ENCODE data around the gene RTN4R.
"Not testable (repeated sequence)": the region's sequence is repeated elsewhere in the genome, so short reads cannot be mapped to it uniquely, and the experiment has no call there.

RTN4R gene

DNA sequence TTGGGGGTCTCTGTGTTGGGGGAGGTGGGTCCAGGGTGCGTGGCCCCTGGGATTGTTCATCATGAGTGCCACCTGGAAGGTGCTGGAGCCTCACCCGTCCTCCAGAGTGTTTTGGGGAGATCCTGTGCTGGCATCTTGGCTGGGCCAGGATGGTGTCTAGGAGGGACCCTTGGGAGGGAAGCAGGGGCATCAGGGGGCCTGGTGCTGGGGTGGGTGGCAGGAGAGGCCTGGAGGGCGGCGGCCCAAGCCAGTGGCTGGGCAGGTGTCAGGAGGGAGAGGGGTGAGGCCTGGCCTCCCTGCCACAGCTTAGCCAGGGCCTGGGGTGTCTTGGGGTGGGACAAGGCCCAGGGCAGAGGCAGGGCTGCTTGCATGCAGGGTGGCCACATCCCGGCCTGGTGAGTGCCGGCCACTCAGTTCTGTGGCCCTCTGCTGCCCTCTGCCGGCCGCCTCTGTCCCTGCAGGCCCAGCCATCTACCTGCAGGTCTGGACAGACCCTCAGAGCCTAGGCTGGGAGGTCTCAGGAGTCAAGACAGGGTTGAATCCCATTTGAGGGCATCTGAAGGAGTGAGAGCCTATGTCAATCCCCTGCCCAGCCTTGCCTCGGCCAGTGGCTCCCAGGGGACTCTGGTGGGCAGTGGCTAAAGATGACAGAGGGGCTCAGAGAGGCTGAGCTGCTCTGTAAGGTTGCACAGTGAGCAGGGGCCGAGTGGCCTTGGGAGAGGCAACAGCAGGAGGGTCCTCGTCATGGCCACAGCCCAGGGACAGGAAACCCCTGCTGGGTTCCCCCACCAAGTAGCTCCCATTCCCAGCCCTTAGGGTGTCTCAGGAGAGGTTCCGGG is 17.6 kb upstream of the RTN4R start:
- DNase-seq, result not testable (repeated sequence)

DNA sequence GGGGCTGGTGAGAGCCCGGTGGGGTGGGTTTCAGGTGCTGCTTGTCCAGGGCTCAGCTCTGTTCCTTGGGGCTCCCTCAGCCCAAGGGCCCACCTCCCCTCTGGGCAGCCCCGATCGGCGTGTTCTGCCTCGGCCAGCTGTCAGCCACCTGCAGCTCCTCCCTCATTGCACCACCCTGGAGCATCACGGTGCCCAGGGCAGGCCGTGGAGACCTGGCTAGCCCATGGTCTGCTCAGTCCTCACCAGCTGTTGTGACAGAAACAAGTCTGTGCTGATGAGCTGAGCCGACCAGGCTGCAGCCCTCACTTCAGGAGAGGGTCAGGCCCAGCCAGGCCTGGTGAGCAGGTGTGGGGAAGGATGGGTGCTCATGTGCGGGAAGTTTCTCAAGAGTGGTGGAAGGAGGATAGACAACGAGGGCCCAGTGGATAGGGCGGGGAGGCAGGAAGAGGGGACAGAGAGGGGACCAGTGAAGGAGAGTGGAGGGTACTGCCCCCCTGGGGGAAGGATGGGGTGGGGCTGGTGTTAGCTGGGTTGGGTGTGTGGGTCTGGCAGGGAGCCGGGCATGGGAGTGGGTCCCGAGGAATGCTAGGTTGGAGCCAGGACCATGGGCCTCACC is 16.5 kb upstream of the RTN4R start:
- no peak for DNase-seq

DNA sequence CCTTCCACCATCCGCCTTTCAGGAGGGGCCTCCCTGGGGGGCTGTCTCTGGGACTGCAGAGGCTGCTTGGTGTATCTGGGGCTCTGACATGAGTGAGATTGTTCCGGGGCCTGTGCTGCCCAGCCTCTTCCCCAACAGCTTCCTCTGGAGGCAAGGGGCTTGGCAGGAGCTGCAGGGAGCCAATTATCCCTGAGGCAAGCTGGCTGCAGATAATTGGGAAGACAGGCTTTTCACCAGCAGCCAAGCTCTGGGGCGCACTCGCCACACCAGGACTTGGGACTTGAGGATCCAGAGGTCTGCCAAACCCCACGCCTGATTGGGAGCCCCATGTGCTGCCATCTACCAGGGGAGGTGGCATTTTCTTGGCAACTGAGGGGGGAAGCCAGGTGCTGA is 15.6 kb upstream of the RTN4R start:
- no peak for DNase-seq

DNA sequence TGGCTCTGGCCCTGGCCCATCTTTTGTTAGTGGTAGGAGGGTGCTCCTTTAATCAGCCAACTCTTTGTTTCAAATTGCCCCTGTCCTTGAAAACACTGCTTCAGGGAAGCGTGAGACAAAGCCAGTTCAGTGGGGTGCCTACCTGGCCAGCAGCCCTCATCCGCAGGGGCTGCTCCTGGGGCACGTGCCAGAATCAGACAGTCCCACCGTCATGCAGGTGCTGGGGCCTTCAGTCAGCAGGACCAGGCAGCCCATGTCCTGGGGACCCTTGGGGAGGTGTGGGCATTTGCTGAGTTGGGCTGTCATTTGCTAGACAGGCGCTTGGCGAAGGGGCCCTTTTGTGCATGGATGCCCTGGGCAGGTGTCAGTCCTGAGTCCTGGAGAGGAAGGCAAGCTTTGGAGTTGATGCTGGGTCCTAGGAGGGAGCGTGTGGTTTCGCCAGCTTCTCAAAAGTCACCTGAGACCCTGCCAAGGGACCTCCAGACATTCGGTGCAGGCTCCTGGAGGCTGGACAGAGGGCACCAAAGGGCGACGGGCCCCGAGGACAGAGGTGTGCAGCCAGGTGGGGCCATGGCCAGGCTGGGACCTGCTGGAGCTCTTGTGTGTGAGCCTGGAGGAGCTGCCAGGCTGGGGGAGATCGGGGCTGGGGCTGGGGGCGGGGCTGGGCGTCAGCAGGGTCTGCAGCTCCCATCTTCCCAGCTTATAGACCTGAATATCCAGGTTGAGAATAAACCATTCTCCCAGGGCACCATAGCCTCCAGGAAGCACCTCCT is 15.0 kb upstream of the RTN4R start:
- no peak for DNase-seq

DNA sequence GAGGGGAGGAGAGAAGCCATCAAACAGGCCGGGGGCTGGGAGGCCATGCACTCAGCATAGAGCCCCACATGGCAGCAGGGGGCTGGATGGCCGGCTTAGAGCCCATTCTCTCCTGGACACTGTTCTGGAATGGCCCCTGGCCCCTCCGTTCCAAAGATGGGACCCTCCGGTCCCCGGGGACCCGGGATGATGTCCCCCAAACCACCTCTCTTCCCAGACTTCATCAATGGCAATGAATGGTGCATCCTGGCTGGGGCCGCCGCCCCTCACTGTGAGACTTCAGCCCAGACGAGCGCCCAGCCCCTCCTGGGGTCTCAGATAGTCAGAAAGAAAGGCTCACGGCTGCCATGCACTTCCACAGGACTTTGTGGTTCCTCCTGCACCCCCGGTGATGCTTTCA is 13.8 kb upstream of the RTN4R start:
- DNase-seq, result no peak

DNA sequence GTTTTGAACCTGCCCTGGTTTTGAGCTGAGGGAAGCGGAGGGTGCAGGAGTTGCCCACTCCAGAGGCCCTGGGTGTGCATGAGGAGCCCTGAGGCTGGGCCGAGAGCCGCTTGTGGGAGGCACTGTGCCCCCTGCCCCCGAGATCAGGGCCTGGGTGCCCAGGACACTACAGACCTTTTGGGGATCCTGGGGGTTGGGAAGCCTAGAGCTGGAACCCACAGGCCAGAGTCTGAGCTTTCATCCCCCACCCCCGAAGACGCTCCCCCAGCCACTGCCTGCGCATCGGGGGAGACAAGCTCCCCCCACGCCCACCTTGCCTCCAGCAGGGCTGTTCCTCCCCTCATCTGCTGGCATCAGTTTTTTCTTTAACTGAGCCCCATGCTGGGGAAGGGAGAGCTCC is 13.4 kb upstream of the RTN4R start:
- DNase-seq, result not testable (repeated sequence)

DNA sequence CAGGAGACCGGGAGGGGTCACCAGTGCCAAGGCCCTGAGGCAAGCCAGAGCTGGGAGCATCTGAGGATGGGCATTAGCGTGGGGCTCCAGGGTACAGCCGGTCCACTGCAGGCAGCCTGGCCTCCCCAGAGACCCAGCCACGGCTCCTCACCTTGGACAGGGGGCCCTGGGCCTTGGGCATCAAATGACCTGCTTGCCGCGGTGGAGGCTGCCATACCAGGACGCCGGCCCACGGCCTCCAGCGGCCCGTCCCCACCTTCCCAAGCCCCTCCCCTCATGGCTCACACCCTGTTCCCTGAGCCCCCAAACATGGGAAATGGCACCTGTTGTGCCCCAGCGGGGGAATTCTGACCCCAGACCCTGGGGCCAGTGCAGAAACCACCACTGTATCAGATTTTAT is 12.7 kb upstream of the RTN4R start:
- DNase-seq, result no peak

DNA sequence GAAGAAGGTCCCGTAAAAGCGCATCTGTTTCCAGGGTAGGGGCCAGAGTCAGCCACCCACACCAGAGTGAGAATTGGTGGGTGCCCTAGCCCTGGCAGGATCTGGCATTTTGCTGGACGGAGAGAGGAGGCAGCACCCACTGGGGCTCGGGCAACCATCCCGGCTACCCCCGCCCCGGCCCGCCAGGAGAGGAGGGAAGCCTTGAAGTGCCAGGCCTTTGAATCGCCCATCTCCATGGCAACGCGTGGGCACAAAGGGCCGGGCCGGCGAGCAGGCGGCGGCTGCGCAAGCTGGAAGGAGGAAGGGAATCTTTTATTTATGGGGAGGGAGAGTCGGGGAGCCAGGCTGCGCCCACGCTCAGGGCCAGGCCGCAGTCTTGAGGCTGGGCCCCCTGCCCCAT is 12.0 kb upstream of the RTN4R start:
- DNase-seq, result not testable (repeated sequence)

DNA sequence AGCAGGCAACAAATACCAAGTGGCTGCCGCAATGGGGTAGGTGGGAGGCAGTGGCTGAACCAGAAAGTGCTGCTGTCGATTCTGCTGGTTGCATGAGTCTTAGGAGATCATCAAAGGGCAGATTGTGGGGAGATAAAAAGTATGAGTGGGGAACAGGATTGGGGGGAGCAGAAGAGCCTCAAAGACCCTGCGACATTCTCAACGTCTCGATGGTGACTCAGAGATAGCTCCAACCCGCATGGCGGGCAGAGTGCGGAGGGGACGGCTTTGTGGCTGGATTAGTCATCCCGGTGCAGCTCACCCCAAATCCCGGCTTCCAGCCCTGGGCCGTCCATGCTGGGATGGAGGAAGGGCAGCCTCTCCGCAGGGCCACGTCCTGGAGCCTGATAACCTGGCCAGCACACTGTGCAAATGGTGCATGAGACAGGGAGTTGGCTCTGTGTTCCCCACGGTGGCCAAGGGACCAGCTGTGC is 11.6 kb upstream of the RTN4R start:
- DNase-seq, result no peak

DNA sequence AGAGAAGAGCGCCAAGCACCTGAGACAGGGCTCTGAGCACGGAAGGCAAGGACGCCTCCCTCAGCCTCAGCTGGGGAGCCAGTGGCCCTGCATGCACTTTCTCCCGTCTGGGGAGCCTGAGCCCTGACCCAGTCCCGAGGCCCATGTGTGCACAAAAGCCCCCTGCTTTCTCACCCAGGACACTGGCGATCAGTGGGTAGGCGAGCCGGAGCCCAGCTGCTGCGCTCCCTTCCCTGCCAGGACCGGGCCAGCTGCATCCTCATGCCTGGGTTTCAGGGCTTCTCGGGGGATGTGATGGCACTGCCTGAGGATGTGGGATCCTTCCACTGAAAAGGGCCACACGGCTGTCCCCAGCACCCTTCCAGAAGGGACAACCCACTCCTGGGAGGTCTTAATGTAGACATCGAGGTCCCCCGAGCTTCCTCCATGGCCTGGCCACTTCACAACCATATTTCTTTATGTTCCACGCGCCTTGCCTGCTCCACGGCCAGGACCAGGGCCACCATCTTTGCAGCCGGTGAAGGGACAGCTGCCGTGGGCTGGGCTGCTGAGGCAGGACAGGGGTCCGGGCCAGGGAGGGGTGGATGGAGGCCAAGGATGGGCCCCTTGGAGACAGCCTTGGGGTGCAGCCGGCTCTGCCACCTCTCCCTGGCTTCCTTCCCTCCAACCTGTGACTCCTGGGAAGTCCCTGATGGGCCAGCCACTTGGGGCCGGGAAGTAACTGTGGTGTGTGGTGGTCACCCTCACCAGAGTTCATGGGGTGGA is 10.8 kb upstream of the RTN4R start:
- not testable (repeated sequence) for DNase-seq

DNA sequence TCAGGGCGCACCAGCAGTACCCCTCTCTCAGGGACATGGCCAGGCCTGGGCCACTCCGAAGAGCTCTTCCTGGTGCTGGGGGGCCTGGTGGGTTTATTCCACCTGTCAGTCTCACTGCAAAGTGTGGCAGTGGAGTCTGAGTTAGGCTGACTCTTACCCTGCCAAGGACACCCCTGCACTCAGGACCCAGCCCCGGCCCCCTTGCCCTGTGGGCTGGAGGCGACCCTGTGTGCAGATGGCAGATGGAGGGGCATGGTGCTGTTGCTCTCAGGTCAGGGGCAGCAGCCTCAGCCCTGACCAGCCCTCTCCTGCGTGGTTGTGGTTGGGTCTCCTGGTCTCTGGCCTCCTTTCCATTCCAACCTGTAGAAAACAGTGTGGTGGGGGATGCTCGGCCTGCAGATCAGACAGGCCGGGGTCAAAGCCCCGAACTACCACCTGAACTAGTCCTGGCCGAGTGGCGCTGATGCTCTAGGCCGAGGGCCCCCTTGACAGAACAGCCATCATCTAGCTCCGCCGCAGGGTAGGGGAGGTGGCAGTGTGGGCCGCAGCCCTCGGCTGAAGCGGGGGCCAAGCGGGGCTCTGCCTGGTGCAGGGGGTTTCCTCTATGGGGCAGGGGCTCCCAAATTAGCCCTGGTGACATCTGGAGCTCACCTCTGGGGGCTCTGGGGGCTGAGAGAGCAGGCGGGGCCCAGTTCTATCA is 10.0 kb upstream of the RTN4R start:
- DNase-seq, result not testable (repeated sequence)

DNA sequence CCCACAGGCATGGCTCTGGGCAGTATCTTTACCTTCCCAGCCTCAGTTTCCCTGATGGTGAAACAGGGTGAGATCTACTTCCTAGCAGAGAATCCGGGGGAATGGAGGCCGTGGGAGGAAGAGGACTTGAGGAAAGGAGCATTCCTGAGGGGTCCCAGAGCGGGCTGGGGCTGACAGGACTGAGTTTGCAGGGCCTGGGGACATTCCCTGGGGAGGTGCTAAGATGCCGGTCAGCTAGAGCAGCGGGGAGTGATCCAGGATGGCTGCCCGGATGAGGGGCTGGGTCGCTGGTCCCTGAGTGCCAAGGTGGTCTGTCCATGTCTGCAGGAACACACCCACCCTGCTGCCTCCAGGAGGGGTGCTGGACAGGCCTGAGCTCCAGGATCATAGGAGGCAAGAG is 8.3 kb upstream of the RTN4R start:
- no peak for DNase-seq

DNA sequence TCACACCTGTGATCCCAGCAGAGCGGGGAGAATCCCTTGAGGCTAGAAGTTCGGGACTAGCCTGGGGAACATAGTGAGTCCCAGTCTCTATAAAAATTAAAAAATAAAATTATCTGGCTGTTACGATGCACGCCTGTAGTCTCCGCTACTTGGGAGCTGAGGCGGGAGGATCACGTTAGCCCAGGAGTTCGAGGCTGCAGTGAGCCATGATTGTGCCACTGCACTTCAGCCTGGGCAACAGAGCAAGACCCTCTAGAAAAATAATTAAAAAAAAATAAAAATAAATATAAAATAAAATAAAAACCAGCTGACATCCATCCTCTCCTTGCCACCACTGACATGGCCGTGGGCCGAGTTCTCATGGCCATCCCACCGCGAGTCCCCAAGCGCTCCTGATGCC is 7.7 kb upstream of the RTN4R start:
- DNase-seq, result no peak

DNA sequence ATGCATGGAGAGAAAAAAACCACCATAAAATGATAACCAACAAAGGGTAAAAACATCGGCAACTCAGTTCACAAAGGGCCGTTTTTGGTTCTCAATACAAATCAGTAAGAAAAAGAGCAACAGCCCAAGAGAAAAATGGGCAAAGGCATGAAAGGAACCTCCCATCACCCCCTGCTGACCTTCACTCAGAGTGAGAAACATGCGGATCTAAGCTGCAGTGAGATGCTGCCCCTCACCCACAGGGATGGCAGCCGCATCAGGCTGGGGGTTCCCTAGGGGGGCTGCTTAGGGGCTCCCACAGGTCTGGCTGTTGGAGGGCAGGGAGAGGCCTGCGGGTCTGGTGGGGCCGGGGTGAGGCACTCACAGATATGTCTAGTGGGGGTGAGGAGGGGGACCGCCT is 7.2 kb upstream of the RTN4R start:
- not testable (repeated sequence) for DNase-seq

DNA sequence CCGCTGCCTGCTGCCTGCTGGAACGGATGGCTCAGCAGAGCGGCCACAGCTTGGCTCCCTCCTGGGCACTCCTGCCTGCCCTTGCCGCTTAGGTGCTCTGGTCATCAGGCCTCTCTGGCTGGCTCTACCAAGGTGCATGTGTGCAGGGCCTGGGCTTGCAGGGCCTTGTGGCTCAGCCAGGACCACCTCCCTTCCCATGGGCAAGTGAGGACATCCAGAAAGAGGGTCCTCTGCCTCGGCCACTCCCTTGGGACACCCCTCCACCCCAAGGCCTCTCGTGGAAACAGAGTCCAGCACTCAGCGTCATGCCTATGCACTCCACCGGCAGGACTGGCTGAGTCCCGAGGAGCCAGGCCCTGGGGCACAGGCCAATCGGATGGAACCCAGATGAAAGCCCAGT is 6.3 kb upstream of the RTN4R start:
- not testable (repeated sequence) for DNase-seq

DNA sequence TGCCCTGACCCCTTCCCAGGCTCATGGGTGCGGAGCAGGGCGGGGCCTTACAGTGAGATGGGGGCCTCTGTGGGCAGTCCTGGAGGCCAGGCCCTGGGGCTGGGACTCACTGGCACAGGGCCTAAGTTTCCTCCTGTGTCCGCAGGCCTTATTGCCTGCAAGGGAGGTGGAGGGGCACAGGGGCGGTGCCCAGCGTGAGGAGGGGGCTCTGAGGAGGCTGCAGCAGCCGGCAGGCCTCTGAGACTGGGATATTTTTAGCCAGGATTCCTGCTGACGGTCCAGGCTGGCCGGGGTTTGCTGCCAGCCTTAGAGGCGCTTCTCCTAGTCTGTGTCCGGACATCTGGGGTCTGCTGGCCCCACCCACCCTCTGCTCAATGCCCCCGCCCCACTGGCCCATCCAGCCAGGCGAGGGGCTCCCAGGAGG is 5.7 kb upstream of the RTN4R start:
- DNase-seq, result no peak

DNA sequence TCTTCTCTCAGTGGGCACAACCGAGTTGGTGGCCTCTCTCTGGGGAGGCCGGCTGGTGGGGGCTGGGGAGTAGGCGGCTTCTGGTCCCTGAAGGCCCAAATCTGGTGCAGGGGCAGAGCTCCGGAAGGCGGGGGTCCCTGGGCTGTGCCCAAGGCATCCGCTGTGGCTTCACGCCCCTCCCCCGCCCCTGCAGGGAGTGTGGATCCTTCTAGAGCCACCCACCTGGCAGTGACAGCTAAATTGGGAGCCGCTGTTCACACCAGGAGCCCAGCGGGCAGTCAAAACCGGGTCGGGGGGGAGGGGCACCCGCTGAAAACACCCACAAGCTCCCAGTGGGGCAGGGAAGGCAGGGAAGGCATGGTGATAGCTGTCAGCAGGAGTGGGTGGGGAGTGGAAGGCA is 4.6 kb upstream of the RTN4R start:
- DNase-seq, result no peak

DNA sequence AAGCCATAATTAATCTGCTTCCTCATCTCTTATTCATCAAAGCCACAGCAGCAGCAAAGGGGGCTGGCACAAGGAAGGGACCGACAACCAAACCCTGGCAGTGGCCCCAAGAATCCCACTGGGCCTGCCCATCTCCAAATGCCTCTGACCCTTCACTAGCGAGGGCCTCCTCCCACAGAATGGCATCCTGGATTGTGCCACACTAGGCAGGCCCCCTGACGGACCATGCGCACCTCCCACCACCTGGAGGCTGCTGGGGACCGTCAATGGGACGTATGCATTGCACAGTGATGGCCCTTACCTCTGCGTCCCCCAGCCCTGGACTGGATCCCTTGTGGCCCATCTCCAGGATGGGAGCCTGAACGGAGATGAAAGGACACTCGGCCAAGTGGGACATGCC is 4.1 kb upstream of the RTN4R start:
- no peak for DNase-seq

DNA sequence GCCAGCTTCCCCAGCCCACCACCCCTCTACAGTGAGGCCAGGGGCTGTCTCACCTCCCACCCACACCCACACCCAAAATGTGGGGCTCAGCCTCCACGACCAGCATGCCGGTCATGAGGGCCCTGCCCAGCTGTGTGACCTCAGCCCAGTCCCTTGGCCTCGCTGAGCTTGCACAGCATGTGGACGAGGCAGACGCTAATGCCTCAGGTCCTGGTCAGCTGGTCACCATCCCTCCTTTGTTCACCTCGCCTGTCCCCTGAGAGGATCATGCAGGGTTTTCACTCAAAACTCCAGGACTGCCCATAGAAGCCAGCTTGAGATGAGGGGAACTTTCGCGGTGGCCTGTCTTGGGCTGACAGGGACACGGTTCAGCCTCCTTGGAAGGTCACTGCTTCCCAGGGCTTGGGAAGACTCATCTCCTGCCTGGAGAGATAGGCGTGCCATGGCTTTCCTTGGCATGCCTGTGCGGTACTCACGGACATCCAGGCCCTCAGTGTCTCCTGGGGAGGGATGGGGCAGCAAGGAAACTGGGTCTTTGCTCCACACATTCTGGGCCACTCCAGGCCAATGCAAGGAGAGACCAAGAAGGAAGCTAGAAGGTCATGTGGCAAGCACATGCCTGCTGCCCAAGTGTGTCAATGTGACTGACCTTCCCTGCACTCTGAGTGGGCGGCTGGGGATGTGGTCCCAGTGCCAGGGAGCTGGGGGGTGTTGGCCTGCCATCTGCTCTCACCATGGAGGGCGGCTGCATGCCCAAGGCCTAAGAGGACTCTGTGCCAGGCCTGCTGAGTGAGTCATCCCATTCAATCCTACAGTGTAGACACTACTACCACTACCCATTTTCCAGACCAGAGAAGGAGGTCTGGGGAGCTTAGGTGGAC is 3.2 kb upstream of the RTN4R start:
- DNase-seq, result no peak

DNA sequence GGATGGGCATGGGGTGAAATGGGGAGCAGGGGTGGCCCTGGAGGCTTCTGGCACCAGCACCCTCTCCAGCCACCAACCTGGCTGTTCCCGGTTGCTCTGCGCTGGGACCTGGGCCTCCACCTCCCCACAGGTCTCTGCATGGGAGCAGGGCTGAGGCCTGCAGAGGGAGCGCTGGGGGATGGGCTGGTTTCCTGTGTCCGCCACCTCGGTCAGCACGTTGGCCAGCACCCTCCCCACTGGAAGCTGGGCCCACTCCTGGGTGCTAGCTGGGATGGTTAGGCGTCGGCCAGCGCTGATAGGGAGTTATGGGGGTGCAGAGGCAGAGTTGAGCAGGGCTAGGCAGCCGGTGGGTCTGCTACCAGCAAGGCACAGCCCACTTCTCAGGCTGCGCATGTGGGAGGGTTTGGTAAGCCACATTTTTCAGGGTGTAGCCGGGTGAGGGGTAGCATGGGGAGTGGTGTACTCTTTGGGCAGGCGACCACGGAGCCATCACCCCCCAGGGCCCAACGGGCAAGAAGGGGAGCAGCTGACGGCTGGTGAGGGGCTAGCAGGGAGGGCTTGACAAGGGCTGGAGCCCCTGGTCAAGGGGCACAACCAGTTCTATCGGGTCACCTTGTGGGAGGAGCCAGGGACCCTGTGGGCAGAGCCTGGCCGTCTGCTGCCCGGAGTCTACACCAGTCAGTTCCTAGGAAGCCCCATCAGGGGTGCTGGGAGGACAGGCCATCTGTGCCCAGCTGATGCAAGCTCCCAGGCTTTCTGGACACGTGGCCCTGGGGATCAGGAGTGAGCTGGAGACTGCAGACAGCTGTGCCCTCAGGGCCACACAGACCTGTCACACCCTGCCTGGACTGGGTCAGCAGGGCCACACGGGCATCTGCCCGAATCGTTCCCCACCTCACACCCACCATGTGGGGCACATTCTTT is 2.3 kb upstream of the RTN4R start:
- not testable (repeated sequence) for DNase-seq

All from NCI-H526 treated with DMSO at 0.1 percent for 48 hours (cell line).